DND-41 (cell line): ENCODE measurements around the gene NCS1.

Source experiments
- CTCF ChIP-seq: IDR thresholded peaks from 2 replicates; pipeline ENCODE4 v1.5.1; 2012; ENCODE audit warnings: borderline replicate concordance, low read length, moderate library complexity, mild to moderate bottlenecking; ENCODE audit not compliant: poor library complexity, severe bottlenecking; ENCODE audit errors: extremely low read depth
- EZH2 ChIP-seq: IDR thresholded peaks from 3 replicates; pipeline ENCODE4 v1.6.1; 2012; ENCODE audit warnings: borderline replicate concordance, low read depth, mild to moderate bottlenecking, moderate library complexity, low read length, inconsistent platforms; ENCODE audit not compliant: severe bottlenecking

GRCh38 chr9:130172161-130172857 lies at the start of gene NCS1:
- TF ChIP-seq CTCF (no peak), EZH2 (no peak)
